ENCODE data around the gene EIF4E1B. TPM values are rescaled to one million over a fixed set of nuclear protein-coding genes. Genes with fewer than 3 reads are reported as not detected.

EIF4E1B gene
- total and polyA plus RNA-seq, 4 donors, result not detected

DNA sequence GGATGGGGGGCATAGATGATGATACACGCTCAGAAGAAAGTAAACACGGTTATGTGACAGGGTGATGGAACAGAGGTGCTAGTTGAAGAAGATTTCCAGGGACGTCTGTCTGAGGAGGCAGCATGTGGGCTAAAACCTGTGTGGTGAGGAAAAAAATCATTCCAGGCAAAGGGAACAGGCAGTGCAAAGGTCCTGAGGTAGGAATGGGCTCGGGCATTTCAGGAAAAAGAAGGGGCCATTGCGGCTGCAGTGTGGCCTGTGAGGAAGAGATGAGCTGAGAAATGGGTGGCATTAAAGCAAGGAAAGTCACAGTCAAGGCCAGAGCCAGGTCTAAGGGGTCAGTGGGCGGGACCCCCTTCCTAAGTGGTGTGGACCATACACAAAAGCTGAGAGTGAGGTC is 35.0 kb downstream of the EIF4E1B start:
- TF ChIP-seq, protein P1, sequence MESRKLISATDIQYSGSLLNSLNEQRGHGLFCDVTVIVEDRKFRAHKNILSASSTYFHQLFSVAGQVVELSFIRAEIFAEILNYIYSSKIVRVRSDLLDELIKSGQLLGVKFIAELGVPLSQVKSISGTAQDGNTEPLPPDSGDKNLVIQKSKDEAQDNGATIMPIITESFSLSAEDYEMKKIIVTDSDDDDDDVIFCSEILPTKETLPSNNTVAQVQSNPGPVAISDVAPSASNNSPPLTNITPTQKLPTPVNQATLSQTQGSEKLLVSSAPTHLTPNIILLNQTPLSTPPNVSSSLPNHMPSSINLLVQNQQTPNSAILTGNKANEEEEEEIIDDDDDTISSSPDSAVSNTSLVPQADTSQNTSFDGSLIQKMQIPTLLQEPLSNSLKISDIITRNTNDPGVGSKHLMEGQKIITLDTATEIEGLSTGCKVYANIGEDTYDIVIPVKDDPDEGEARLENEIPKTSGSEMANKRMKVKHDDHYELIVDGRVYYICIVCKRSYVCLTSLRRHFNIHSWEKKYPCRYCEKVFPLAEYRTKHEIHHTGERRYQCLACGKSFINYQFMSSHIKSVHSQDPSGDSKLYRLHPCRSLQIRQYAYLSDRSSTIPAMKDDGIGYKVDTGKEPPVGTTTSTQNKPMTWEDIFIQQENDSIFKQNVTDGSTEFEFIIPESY (IDR thresholded peaks at IDR 0.05), result no peak
- TF ChIP-seq EGR1 (IDR thresholded peaks at IDR 0.05; ENCODE audit: low read depth in 2 of 2) (no peak), RAD21 (IDR thresholded peaks at IDR 0.05) (no peak), FOXA1 (IDR thresholded peaks at IDR 0.05) (no peak), SP1 (IDR thresholded peaks at IDR 0.05) (no peak), FOXA2 (IDR thresholded peaks at IDR 0.05) (no peak), HNF4A (conservative IDR thresholded peaks at IDR 0.05) (no peak), NR2F2 (IDR thresholded peaks at IDR 0.05) (no peak), JUND (IDR thresholded peaks at IDR 0.05) (no peak), GABPA (IDR thresholded peaks at IDR 0.05 in 1 of 2, conservative IDR thresholded peaks at IDR 0.05 in 1 of 2) (no peak), TAF1 (conservative IDR thresholded peaks at IDR 0.05) (no peak)
- TF ChIP-seq, protein P2, sequence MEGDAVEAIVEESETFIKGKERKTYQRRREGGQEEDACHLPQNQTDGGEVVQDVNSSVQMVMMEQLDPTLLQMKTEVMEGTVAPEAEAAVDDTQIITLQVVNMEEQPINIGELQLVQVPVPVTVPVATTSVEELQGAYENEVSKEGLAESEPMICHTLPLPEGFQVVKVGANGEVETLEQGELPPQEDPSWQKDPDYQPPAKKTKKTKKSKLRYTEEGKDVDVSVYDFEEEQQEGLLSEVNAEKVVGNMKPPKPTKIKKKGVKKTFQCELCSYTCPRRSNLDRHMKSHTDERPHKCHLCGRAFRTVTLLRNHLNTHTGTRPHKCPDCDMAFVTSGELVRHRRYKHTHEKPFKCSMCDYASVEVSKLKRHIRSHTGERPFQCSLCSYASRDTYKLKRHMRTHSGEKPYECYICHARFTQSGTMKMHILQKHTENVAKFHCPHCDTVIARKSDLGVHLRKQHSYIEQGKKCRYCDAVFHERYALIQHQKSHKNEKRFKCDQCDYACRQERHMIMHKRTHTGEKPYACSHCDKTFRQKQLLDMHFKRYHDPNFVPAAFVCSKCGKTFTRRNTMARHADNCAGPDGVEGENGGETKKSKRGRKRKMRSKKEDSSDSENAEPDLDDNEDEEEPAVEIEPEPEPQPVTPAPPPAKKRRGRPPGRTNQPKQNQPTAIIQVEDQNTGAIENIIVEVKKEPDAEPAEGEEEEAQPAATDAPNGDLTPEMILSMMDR (IDR thresholded peaks at IDR 0.05; ENCODE audit: low read depth, low read length, missing input control), result no peak
- TF ChIP-seq, protein P3, sequence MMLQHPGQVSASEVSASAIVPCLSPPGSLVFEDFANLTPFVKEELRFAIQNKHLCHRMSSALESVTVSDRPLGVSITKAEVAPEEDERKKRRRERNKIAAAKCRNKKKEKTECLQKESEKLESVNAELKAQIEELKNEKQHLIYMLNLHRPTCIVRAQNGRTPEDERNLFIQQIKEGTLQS (IDR thresholded peaks at IDR 0.05), result no peak
- TF ChIP-seq, protein P4, sequence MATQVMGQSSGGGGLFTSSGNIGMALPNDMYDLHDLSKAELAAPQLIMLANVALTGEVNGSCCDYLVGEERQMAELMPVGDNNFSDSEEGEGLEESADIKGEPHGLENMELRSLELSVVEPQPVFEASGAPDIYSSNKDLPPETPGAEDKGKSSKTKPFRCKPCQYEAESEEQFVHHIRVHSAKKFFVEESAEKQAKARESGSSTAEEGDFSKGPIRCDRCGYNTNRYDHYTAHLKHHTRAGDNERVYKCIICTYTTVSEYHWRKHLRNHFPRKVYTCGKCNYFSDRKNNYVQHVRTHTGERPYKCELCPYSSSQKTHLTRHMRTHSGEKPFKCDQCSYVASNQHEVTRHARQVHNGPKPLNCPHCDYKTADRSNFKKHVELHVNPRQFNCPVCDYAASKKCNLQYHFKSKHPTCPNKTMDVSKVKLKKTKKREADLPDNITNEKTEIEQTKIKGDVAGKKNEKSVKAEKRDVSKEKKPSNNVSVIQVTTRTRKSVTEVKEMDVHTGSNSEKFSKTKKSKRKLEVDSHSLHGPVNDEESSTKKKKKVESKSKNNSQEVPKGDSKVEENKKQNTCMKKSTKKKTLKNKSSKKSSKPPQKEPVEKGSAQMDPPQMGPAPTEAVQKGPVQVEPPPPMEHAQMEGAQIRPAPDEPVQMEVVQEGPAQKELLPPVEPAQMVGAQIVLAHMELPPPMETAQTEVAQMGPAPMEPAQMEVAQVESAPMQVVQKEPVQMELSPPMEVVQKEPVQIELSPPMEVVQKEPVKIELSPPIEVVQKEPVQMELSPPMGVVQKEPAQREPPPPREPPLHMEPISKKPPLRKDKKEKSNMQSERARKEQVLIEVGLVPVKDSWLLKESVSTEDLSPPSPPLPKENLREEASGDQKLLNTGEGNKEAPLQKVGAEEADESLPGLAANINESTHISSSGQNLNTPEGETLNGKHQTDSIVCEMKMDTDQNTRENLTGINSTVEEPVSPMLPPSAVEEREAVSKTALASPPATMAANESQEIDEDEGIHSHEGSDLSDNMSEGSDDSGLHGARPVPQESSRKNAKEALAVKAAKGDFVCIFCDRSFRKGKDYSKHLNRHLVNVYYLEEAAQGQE (IDR thresholded peaks at IDR 0.05), result no peak
- TF ChIP-seq, protein P5, sequence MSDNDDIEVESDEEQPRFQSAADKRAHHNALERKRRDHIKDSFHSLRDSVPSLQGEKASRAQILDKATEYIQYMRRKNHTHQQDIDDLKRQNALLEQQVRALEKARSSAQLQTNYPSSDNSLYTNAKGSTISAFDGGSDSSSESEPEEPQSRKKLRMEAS (IDR thresholded peaks at IDR 0.05), result no peak
- Histone ChIP-seq H3K4me3 (ENCODE audit: low read depth in 1 of 3, low read length in 3 of 3) (no peak overlapping the region), H3K36me3 (ENCODE audit: control insufficient read depth in 4 of 4, insufficient read depth in 3 of 4, low read depth in 1 of 4, low read length in 3 of 4) (no peaks in the 10 kb centered on the region), H3K9me3 (ENCODE audit: control insufficient read depth in 4 of 4, low read length in 3 of 4) (no peaks in the 10 kb centered on the region), H3K4me1 (ENCODE audit: control insufficient read depth in 4 of 4, insufficient read depth in 4 of 4, low read length in 3 of 4) (peaks cover 0 to 11% (median 7%) of the 10 kb centered on the region in 4 donors), H3K27me3 (ENCODE audit: control insufficient read depth in 4 of 4, insufficient read depth in 4 of 4, low read length in 3 of 4) (peaks cover 0 to 2% (median 0%) of the 10 kb centered on the region in 4 donors), H3K27ac (ENCODE audit: low read depth in 1 of 2, low read length in 2 of 2) (no peak overlapping the region), H3K9ac (ENCODE audit: low read depth in 1 of 2, low read length in 2 of 2) (no peak overlapping the region)
- DNase-seq (ENCODE audit: low spot score), result no peak
- WGBS, result 86% methylated on average over 6 of the region's 6 CpGs

DNA sequence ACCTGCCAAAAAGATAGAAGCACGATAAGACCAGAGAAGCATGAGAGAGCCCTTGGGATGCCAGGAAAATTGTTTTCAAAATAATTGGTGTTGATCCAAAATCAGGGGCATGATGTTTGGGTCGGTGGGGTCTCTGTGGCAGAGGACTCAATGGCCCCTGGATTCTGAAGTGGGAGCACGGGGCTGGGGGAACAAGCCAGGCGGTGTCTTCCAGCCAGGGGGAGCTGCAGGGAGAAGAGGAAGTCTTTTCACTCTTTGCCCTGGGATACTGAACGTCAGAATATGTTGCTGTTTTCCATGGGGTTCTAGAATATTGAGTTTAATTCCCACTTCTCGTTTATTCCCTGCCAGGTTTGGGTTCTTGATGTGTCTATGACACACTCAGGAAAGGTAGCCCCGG is 37.2 kb downstream of the EIF4E1B start:
- WGBS, result 66% methylated on average over 7 of the region's 7 CpGs
- H3K27me3 ChIP-seq (ENCODE audit: control insufficient read depth in 4 of 4, insufficient read depth in 4 of 4, low read length in 3 of 4), result peaks cover 0 to 2% (median 0%) of the 10 kb centered on the region in 4 donors

More for the DNA sequence above, 37.2 kb downstream of the EIF4E1B start:
- Histone ChIP-seq H3K4me1 (ENCODE audit: control insufficient read depth in 4 of 4, insufficient read depth in 4 of 4, low read length in 3 of 4) (peaks cover 0 to 7% (median 5%) of the 10 kb centered on the region in 4 donors), H3K9ac (ENCODE audit: low read depth in 1 of 2, low read length in 2 of 2) (no peak overlapping the region), H3K4me3 (ENCODE audit: low read depth in 1 of 3, low read length in 3 of 3) (no peak overlapping the region), H3K27ac (ENCODE audit: low read depth in 1 of 2, low read length in 2 of 2) (no peak overlapping the region), H3K9me3 (ENCODE audit: control insufficient read depth in 4 of 4, low read length in 3 of 4) (no peaks in the 10 kb centered on the region), H3K36me3 (ENCODE audit: control insufficient read depth in 4 of 4, insufficient read depth in 3 of 4, low read depth in 1 of 4, low read length in 3 of 4) (no peaks in the 10 kb centered on the region)
- DNase-seq (ENCODE audit: low spot score), result no peak
- no peak for TF ChIP-seq RAD21 (IDR thresholded peaks at IDR 0.05)
- TF ChIP-seq, protein P4 (IDR thresholded peaks at IDR 0.05), result no peak
- no peak for TF ChIP-seq HNF4A (conservative IDR thresholded peaks at IDR 0.05)
- TF ChIP-seq, protein P3 (IDR thresholded peaks at IDR 0.05), result no peak
- TF ChIP-seq JUND (IDR thresholded peaks at IDR 0.05), result no peak

Data from liver (tissue), 9 donors.